Ishikawa (cell line): ENCODE results near the gene ACTR1A.

Experiments used
- CEBPB ChIP-seq: IDR thresholded peaks from 2 replicates; pipeline ENCODE4 v1.6.1; 2012
- CREB1 ChIP-seq: IDR thresholded peaks from 2 replicates; pipeline ENCODE4 v1.6.1; 2012; ENCODE audit warnings: low read depth
- EGR1 ChIP-seq: IDR thresholded peaks from 2 replicates; pipeline ENCODE4 v1.6.1; 2012
- EP300 ChIP-seq: IDR thresholded peaks from 2 replicates; pipeline ENCODE4 v1.6.1; 2012; ENCODE audit warnings: borderline replicate concordance
- FOXM1 ChIP-seq: IDR thresholded peaks from 2 replicates; pipeline ENCODE4 v1.6.1; 2012; ENCODE audit warnings: low read depth, borderline replicate concordance
- MAX ChIP-seq: IDR thresholded peaks from 2 replicates; pipeline ENCODE4 v1.6.1; 2012
- NFIC ChIP-seq: IDR thresholded peaks from 2 replicates; pipeline ENCODE4 v1.6.1; 2012
- RAD21 ChIP-seq: IDR thresholded peaks from 2 replicates; pipeline ENCODE4 v1.6.1; 2012; ENCODE audit warnings: low read depth
- TAF1 ChIP-seq: IDR thresholded peaks from 2 replicates; pipeline ENCODE4 v1.6.1; 2012; ENCODE audit warnings: low read depth, mild to moderate bottlenecking
- TCF12 ChIP-seq: IDR thresholded peaks from 2 replicates; pipeline ENCODE4 v1.6.1; 2012; ENCODE audit warnings: low read depth
- TEAD4 ChIP-seq: IDR thresholded peaks from 2 replicates; pipeline ENCODE4 v1.6.1; 2012
- YY1 ChIP-seq: IDR thresholded peaks from 2 replicates; pipeline ENCODE4 v1.6.1; 2012; ENCODE audit warnings: low read depth
- ZBTB7A ChIP-seq: IDR thresholded peaks from 2 replicates; pipeline ENCODE4 v1.6.1; 2012; ENCODE audit warnings: low read depth
- TF ChIP-seq, protein P1 (sequence below): IDR thresholded peaks from 2 replicates; pipeline ENCODE4 v1.6.1; 2012; ENCODE audit warnings: low read depth, mild to moderate bottlenecking
- TF ChIP-seq, protein P2 (sequence below): IDR thresholded peaks from 2 replicates; pipeline ENCODE4 v1.6.1; 2012

Gene ACTR1A

GRCh38 chr10:102434394-102435132 is 67.9 kb downstream of the ACTR1A start:
- TF ChIP-seq MAX (no peak), RAD21 (no peak), EGR1 (no peak), YY1 (no peak), TEAD4 (no peak), NFIC (no peak), EP300 (no peak), TAF1 (no peak), TCF12 (no peak)
- TF ChIP-seq, protein P1, sequence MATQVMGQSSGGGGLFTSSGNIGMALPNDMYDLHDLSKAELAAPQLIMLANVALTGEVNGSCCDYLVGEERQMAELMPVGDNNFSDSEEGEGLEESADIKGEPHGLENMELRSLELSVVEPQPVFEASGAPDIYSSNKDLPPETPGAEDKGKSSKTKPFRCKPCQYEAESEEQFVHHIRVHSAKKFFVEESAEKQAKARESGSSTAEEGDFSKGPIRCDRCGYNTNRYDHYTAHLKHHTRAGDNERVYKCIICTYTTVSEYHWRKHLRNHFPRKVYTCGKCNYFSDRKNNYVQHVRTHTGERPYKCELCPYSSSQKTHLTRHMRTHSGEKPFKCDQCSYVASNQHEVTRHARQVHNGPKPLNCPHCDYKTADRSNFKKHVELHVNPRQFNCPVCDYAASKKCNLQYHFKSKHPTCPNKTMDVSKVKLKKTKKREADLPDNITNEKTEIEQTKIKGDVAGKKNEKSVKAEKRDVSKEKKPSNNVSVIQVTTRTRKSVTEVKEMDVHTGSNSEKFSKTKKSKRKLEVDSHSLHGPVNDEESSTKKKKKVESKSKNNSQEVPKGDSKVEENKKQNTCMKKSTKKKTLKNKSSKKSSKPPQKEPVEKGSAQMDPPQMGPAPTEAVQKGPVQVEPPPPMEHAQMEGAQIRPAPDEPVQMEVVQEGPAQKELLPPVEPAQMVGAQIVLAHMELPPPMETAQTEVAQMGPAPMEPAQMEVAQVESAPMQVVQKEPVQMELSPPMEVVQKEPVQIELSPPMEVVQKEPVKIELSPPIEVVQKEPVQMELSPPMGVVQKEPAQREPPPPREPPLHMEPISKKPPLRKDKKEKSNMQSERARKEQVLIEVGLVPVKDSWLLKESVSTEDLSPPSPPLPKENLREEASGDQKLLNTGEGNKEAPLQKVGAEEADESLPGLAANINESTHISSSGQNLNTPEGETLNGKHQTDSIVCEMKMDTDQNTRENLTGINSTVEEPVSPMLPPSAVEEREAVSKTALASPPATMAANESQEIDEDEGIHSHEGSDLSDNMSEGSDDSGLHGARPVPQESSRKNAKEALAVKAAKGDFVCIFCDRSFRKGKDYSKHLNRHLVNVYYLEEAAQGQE: no peak
- TF ChIP-seq, protein P2, sequence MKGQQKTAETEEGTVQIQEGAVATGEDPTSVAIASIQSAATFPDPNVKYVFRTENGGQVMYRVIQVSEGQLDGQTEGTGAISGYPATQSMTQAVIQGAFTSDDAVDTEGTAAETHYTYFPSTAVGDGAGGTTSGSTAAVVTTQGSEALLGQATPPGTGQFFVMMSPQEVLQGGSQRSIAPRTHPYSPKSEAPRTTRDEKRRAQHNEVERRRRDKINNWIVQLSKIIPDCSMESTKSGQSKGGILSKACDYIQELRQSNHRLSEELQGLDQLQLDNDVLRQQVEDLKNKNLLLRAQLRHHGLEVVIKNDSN: no peak

DNA sequence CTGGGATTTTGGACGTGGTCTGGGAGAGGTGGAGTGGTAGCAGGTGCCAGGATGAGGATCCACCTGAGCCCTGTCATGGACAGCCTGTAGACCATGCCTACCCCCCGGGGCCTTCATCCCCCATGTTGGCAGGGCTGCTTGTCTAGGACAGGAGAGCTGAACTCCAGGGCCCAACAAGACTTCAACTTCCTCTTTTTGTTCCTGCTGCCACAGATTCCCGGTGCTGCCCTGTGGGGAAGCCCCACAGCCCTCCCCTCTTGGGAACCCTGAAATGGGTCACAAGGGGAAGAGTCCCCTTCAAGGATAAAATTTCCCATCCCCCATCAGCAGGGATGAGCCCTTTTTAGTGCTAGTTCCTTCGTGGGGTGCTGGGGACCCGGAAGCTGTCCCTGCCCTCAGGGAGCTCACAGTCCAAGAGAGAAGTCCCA is 68.9 kb downstream of the ACTR1A start:
- TF ChIP-seq TEAD4: no peak
- no peak for TF ChIP-seq FOXM1
- no peak for TF ChIP-seq MAX
- no peak for TF ChIP-seq EGR1
- no peak for TF ChIP-seq ZBTB7A

GRCh38 chr10:102432162-102432950 is 70.2 kb downstream of the ACTR1A start, which contains the start of gene CUEDC2:
Gene CUEDC2 (minus strand): TSS chr10:102432574. CDS start chr10:102425188, 7,386 bp downstream.
- TF ChIP-seq, protein P2: peak; percentile 39; the same call in 1 of the 2 replicates
- peak; percentile 94; the same call in 1 of the 2 replicates for TF ChIP-seq ZBTB7A
- peak; percentile 94 for TF ChIP-seq TAF1
- peak; percentile 32; the same call in 1 of the 2 replicates for TF ChIP-seq TEAD4
- TF ChIP-seq, protein P1: no peak
- peak; percentile 63; the same call in 1 of the 2 replicates for TF ChIP-seq CREB1
- peak; percentile 20; the same call in 1 of the 2 replicates for TF ChIP-seq RAD21
- TF ChIP-seq TCF12: peak; percentile 65; the same call in 1 of the 2 replicates
- 0 out of 2 replicates have a peak, but pooled peaks have one; percentile 23 for TF ChIP-seq NFIC
- TF ChIP-seq EGR1: peak; percentile 76
- TF ChIP-seq CEBPB: no peak
- TF ChIP-seq EP300: no peak
- peak; percentile 100 for TF ChIP-seq YY1
- TF ChIP-seq FOXM1: no peak
- TF ChIP-seq MAX: peak; percentile 82

- TF ChIP-seq FOXM1 (no peak), MAX (peak; percentile 70; the same call in 1 of the 2 replicates), EGR1 (no peak), TCF12 (no peak)
These were observed 70.9 kb downstream of the ACTR1A start for GRCh38 chr10:102431452-102432124.
